Bronchial smooth muscle cell (primary cell): ENCODE measurements around the gene ANTKMT. TPM values are rescaled to one million over a fixed set of nuclear protein-coding genes. Genes with fewer than 3 reads are reported as not detected.

ENCODE experiments used
- total RNA-seq: library from RNA; depleted of rRNA; stranded (reverse); fragments of >200 nt; gene quantifications from 2 replicates; pipeline ENCODE4 v1.2.1, GENCODE V29; 2014

Gene ANTKMT
- total RNA-seq: 12.5 and 23.6 TPM in 2 replicates

GRCh38 chr16:720990-721764, at the start of gene ANTKMT:
Gene ANTKMT (plus strand): TSS chr16:721146. CDS start chr16:721275, 129 bp downstream.

GRCh38 chr16:674968-675883, 45.7 kb upstream of the ANTKMT start, which contains the start of gene RHBDL1:
Gene RHBDL1 (plus strand): TSS chr16:675671. CDS start chr16:675791, 120 bp downstream.

GRCh38 chr16:679814-680624, 40.9 kb upstream of the ANTKMT start, which contains the start of gene STUB1:
Gene STUB1 (plus strand): TSS chr16:680410. CDS start chr16:680526, 116 bp downstream.

DNA sequence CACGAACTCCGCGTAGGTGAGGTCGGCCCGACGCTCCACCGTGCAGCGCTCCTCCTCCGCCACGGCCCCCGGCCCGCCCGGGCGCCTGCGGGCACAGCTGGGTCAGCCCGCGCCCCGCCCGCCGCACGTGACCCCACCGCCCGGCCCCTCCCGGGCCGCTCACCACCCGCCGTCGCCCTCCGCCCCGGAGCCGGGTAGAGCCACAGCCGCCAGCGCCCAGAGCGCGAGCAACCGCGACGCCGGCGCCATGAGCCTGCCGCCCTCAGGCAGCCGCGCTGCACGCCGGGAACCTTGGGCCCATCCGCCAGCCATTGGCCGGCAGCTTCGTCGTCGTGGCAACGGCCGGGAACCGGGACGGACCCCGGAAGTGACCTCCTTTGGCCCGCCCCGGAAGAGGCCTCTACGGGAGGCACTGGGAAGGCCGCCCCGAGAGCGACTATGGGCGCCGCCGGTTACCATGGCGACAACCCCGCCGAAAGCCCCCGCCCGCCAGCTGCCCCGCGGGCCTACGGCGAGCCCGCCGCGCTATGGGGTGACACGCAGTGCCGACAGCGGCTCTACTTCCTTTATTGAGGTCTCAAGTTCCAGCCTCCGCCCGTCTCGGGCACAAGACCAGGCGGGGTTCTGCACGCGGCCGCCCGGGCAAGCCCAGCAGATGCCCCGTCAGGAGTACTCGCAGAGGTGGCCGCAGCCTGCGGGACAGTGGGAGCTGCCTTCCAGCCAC, 36.7 kb upstream of the ANTKMT start, which contains the start of gene JMJD8:
Gene JMJD8 (minus strand): TSS at position 264 of the 724 bp plus-strand sequence. CDS start 15 bp downstream, at position 249.

GRCh38 chr16:705431-706188, 15.3 kb upstream of the ANTKMT start, which contains the start of gene FBXL16:
Gene FBXL16 (minus strand): TSS chr16:705801. CDS start chr16:697405, 8,396 bp downstream.

DNA sequence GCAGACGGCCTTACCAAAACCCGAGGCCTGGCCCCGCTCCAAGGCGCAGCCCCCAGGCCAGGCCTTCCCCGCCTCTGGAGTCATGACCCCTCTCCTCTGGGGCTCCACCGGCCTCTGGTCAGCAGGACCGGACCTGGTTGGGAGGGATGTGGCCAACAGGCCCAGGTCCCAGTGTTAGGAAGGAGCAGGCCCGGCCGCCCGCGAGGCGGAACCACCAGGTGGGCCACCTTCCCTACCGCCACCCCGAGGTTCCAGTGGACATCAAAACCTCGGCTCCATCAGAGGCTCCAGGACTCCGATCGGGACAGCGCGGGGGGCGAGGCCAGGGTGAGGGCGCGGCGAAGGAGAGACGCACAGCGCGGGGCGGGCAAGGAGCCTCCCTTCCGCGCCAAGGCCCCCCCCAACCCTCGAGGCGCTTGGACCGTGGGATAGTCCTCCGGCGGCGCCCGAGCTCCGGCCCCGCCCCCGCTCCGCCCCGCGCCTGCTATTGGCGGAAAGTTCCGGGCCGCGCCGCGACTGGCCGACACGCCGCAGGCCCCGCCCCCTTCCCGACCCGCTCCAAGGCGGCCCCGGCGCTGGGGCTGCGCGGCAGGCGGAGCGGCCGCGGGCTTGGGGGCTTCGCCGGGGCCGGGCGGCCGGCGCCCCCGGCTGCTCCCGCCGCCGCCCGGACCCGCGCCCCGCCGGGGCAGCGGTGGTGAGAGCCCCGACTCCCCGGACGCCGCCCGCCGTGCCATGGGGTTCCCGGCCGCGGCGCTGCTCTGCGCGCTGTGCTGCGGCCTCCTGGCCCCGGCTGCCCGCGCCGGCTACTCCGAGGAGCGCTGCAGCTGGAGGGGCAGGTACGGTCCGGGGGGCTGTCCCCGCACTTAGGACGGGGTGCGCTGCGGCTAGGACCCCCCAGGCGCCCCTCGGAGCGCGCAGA, 6.1 kb upstream of the ANTKMT start, which contains the start of gene METRN:
Gene METRN (plus strand): TSS at position 561 of the 919 bp plus-strand sequence. CDS start 172 bp downstream, at position 733.

GRCh38 chr16:726438-727290, 5.7 kb downstream of the ANTKMT start, which contains the start of the genes CCDC78 and HAGHL:
Gene CCDC78 (minus strand): TSS chr16:726443. CDS start chr16:726367, 76 bp downstream.
Gene HAGHL (plus strand): TSS chr16:727106. CDS start chr16:727510, 404 bp downstream.

GRCh38 chr16:740764-741505, 20.0 kb downstream of the ANTKMT start, which contains the start of gene CIAO3:
Gene CIAO3 (minus strand): TSS chr16:740997. CDS start chr16:740985, 12 bp downstream.

GRCh38 chr16:760545-761343, 39.8 kb downstream of the ANTKMT start, which contains the start of gene MSLN:
Gene MSLN (plus strand): TSS chr16:760734. CDS start chr16:762681, 1,947 bp downstream.

Other genes with a start within 250 kb of the ANTKMT start
- gene CAPN15, start 193.4 kb upstream of the ANTKMT start, total RNA-seq: 13.9 and 15.9 TPM in 2 replicates
- not detected in 2 replicates for gene PRR35, start 160.8 kb upstream of the ANTKMT start, total RNA-seq
- gene NHLRC4, start 154.1 kb upstream of the ANTKMT start, total RNA-seq: 1.1 and 4.7 TPM in 2 replicates
- 16.7 and 23.0 TPM in 2 replicates for gene PIGQ, start 151.2 kb upstream of the ANTKMT start, total RNA-seq
- 6.5 and 8.2 TPM in 2 replicates for gene RAB40C, start 131.1 kb upstream of the ANTKMT start, total RNA-seq
- gene WFIKKN1, start 90.2 kb upstream of the ANTKMT start, total RNA-seq: 0.09 and 0.32 TPM in 2 replicates
- gene METTL26, start 84.8 kb upstream of the ANTKMT start, total RNA-seq: 66.9 and 80.2 TPM in 2 replicates
- 9.0 and 12.9 TPM in 2 replicates for gene MCRIP2, start 79.3 kb upstream of the ANTKMT start, total RNA-seq
- gene WDR90, start 71.8 kb upstream of the ANTKMT start, total RNA-seq: 8.5 TPM in 2 replicates
- gene RHOT2, start 53.0 kb upstream of the ANTKMT start, total RNA-seq: 30.1 and 32.0 TPM in 2 replicates
- 3.9 and 5.0 TPM in 2 replicates for gene RHBDL1, start 45.5 kb upstream of the ANTKMT start, total RNA-seq
- gene STUB1, start 40.7 kb upstream of the ANTKMT start, total RNA-seq: 187 and 202 TPM in 2 replicates
- gene JMJD8, start 36.8 kb upstream of the ANTKMT start, total RNA-seq: 18.1 and 22.9 TPM in 2 replicates
- 3.8 and 5.2 TPM in 2 replicates for gene WDR24, start 30.7 kb upstream of the ANTKMT start, total RNA-seq
- under 0.01 and 0.09 TPM in 2 replicates for gene FBXL16, start 15.3 kb upstream of the ANTKMT start, total RNA-seq
- gene METRN, start 6.0 kb upstream of the ANTKMT start, total RNA-seq: 67.3 and 101 TPM in 2 replicates
- gene CCDC78, start 5.3 kb downstream of the ANTKMT start, total RNA-seq: 0.34 and 2.0 TPM in 2 replicates
- 9.7 and 15.1 TPM in 2 replicates for gene HAGHL, start 6.0 kb downstream of the ANTKMT start, total RNA-seq
- 24.3 and 32.0 TPM in 2 replicates for gene CIAO3, start 19.9 kb downstream of the ANTKMT start, total RNA-seq
- gene MSLN, start 39.6 kb downstream of the ANTKMT start, total RNA-seq: not detected in 2 replicates
- gene RPUSD1, start 67.2 kb downstream of the ANTKMT start, total RNA-seq: 15.3 and 15.8 TPM in 2 replicates
- 1.7 and 3.0 TPM in 2 replicates for gene CHTF18, start 67.5 kb downstream of the ANTKMT start, total RNA-seq
- not detected in 2 replicates for gene GNG13, start 79.6 kb downstream of the ANTKMT start, total RNA-seq
- gene LMF1, start 249.8 kb downstream of the ANTKMT start, total RNA-seq: 13.4 and 14.3 TPM in 2 replicates